ENCODE measurements around the gene SLC4A1AP.
"Not testable (repeated sequence)": the region's sequence is repeated elsewhere in the genome, so short reads cannot be mapped to it uniquely, and the experiment has no call there.

The SLC4A1AP gene

DNA sequence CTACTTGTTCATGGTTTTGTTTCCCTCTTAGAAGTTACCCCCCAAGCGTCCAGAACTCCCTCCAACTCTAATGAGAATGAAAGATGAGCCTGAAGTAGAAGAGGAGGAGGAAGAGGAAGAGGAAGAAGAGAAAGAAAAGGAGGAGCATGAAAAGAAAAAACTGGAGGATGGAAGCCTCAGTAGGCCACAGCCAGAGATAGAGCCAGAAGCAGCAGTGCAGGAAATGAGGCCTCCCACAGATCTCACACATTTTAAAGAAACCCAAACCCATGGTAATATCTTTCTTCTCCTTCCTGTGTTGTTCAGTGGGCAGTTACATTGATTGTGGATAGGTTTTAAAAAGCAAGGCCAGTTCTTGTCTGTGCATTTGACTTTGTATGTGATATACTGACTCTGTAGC, 21.3 kb downstream of the SLC4A1AP start:
- H3K4me3 ChIP-seq (replicated peaks; ENCODE audit: insufficient read depth, low read length); DNase-seq (ENCODE audit: low read depth in 1 of 2, low spot score in 1 of 2); H3K27me3 ChIP-seq (ENCODE audit: insufficient read depth, poor library complexity, severe bottlenecking); H3K27ac ChIP-seq (replicated peaks): not testable (repeated sequence)

DNA sequence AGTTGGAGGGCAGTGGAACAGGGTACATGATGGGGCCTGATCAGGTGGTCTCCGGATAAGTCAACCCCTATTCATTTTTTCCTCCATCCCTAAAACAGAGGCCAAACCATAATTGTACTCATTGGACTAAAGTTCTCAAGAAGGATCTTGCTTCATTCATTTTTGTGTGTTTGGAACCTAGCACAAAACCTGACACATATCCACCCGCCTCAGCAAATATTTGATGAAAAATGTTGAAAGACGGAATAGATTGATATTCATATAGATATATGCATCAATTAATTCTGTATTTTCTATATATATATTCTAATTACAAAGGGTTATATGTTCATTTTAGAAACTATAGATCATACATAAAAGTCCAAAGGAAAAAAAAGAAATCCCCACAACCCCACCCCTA, 21.9 kb downstream of the SLC4A1AP start:
- H3K4me3 ChIP-seq (replicated peaks; ENCODE audit: insufficient read depth, low read length): no peak overlapping the region
- no peaks in the 10 kb centered on the region for H3K27me3 ChIP-seq (ENCODE audit: insufficient read depth, poor library complexity, severe bottlenecking)
- no peak overlapping the region for H3K27ac ChIP-seq (replicated peaks)
- TF ChIP-seq, protein P1, sequence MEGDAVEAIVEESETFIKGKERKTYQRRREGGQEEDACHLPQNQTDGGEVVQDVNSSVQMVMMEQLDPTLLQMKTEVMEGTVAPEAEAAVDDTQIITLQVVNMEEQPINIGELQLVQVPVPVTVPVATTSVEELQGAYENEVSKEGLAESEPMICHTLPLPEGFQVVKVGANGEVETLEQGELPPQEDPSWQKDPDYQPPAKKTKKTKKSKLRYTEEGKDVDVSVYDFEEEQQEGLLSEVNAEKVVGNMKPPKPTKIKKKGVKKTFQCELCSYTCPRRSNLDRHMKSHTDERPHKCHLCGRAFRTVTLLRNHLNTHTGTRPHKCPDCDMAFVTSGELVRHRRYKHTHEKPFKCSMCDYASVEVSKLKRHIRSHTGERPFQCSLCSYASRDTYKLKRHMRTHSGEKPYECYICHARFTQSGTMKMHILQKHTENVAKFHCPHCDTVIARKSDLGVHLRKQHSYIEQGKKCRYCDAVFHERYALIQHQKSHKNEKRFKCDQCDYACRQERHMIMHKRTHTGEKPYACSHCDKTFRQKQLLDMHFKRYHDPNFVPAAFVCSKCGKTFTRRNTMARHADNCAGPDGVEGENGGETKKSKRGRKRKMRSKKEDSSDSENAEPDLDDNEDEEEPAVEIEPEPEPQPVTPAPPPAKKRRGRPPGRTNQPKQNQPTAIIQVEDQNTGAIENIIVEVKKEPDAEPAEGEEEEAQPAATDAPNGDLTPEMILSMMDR (IDR thresholded peaks at IDR 0.05; ENCODE audit: insufficient read depth, low read length): no peak
- TF ChIP-seq, protein P2, sequence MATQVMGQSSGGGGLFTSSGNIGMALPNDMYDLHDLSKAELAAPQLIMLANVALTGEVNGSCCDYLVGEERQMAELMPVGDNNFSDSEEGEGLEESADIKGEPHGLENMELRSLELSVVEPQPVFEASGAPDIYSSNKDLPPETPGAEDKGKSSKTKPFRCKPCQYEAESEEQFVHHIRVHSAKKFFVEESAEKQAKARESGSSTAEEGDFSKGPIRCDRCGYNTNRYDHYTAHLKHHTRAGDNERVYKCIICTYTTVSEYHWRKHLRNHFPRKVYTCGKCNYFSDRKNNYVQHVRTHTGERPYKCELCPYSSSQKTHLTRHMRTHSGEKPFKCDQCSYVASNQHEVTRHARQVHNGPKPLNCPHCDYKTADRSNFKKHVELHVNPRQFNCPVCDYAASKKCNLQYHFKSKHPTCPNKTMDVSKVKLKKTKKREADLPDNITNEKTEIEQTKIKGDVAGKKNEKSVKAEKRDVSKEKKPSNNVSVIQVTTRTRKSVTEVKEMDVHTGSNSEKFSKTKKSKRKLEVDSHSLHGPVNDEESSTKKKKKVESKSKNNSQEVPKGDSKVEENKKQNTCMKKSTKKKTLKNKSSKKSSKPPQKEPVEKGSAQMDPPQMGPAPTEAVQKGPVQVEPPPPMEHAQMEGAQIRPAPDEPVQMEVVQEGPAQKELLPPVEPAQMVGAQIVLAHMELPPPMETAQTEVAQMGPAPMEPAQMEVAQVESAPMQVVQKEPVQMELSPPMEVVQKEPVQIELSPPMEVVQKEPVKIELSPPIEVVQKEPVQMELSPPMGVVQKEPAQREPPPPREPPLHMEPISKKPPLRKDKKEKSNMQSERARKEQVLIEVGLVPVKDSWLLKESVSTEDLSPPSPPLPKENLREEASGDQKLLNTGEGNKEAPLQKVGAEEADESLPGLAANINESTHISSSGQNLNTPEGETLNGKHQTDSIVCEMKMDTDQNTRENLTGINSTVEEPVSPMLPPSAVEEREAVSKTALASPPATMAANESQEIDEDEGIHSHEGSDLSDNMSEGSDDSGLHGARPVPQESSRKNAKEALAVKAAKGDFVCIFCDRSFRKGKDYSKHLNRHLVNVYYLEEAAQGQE (IDR thresholded peaks at IDR 0.05; ENCODE audit: insufficient replicate concordance, low read depth): no peak
- TF ChIP-seq SPI1 (IDR thresholded peaks at IDR 0.05; ENCODE audit: borderline replicate concordance, low read depth): no peak
- no peak for TF ChIP-seq GABPA (IDR thresholded peaks at IDR 0.05; ENCODE audit: low read depth)
- no peak for TF ChIP-seq POLR2AphosphoS5 (IDR thresholded peaks at IDR 0.05; ENCODE audit: low read depth)
- DNase-seq (ENCODE audit: low read depth in 1 of 2, low spot score in 1 of 2): no peak

DNA sequence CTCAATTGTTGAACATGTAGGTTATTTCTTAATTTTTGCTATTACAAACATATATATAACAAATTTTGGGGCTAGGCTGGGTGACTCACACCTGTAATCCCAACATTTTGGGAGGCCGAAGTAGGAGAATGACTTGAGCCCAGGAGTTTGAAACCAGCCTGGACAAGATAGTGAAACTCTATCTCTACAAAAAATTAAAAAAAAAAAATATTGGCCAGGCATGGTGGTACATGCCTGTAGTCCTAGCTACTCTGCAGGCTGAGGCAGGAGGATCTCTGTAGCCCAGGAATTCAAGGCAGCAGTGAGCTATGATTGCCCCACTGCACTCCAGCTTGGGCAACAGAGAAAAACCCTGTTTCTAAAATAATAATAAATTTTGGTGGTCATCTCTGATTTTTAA, 23.5 kb downstream of the SLC4A1AP start:
- Histone ChIP-seq H3K4me3 (replicated peaks; ENCODE audit: insufficient read depth, low read length) (no peak overlapping the region), H3K27ac (replicated peaks) (no peak overlapping the region)
- no peak for DNase-seq (ENCODE audit: low read depth in 1 of 2, low spot score in 1 of 2)

DNA sequence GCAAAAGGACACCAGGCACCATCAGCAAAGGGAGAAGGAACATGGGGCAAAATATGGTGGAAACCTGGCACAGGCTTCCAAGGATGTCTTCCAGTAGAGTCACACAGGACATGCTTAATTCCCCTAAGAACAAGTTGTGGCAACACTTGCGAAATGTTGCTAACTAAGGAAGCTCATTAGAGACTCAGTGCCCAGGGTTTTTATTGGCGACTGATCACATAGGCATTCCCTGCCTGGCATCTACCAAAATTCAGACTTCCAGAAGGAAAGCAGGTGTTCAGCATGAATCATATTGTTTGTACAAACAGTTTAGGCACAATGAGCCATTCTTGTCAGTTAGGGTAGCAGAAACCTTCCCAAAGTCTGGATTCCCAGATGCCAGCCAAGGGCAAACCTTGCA, 25.7 kb downstream of the SLC4A1AP start:
- no peak for DNase-seq (ENCODE audit: low read depth in 1 of 2, low spot score in 1 of 2)
- Histone ChIP-seq H3K4me3 (replicated peaks; ENCODE audit: insufficient read depth, low read length) (no peak overlapping the region), H3K27me3 (ENCODE audit: insufficient read depth, poor library complexity, severe bottlenecking) (no peaks in the 10 kb centered on the region), H3K27ac (replicated peaks) (no peak overlapping the region)
- TF ChIP-seq POLR2AphosphoS5 (IDR thresholded peaks at IDR 0.05; ENCODE audit: low read depth): no peak
- TF ChIP-seq, protein P2 (IDR thresholded peaks at IDR 0.05; ENCODE audit: insufficient replicate concordance, low read depth): no peak
- TF ChIP-seq GABPA (IDR thresholded peaks at IDR 0.05; ENCODE audit: low read depth): no peak
- TF ChIP-seq, protein P1 (IDR thresholded peaks at IDR 0.05; ENCODE audit: insufficient read depth, low read length): no peak
- TF ChIP-seq SPI1 (IDR thresholded peaks at IDR 0.05; ENCODE audit: borderline replicate concordance, low read depth): no peak

More for the DNA sequence above, 23.5 kb downstream of the SLC4A1AP start:
- TF ChIP-seq POLR2AphosphoS5 (IDR thresholded peaks at IDR 0.05; ENCODE audit: low read depth) (no peak), SPI1 (IDR thresholded peaks at IDR 0.05; ENCODE audit: borderline replicate concordance, low read depth) (no peak), GABPA (IDR thresholded peaks at IDR 0.05; ENCODE audit: low read depth) (no peak)
- TF ChIP-seq, protein P1 (IDR thresholded peaks at IDR 0.05; ENCODE audit: insufficient read depth, low read length): no peak
- TF ChIP-seq, protein P2 (IDR thresholded peaks at IDR 0.05; ENCODE audit: insufficient replicate concordance, low read depth): no peak
- no peaks in the 10 kb centered on the region for H3K27me3 ChIP-seq (ENCODE audit: insufficient read depth, poor library complexity, severe bottlenecking)
